SKM-1 treated with dmso at 0.1 percent for 144 hours (cell line): Measurements from ENCODE around the gene PATL2.
"Not testable (repeated sequence)": the region's sequence is repeated elsewhere in the genome, so short reads cannot be mapped to it uniquely, and the experiment has no call there.

Source experiments
- DNase-seq: peaks from one replicate; lab custom pipeline; 2025; ENCODE audit not compliant: unreplicated experiment; lab: John Stamatoyannopoulos, UW

Gene PATL2

GRCh38 chr15:44692659-44693058 is 18.5 kb downstream of the PATL2 start:
- no peak for DNase-seq

DNA sequence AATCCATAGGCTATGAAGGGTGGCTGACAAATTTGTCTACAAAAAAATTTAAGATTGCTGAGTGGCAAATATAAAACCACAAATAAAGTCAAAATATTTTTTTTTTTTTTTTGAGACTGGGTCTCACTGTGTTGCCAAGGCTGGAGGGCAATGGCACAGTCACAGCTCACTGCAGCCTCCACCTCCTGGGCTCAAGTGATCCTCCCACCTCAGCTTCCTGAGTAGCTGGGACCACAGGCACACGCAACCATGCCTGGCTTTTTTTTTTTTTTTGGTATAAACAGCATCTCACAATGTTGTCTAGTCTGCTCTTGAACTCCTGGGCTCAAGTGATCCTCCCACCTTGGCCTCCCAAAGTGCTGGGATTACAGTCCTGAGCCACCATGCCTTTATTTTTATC is 20.9 kb downstream of the PATL2 start:
- not testable (repeated sequence) for DNase-seq

- not testable (repeated sequence) for DNase-seq
Observed at GRCh38 chr15:44689318-44689717, 21.8 kb downstream of the PATL2 start.

- DNase-seq, result not testable (repeated sequence)
Observed at GRCh38 chr15:44682809-44683682, 28.1 kb downstream of the PATL2 start.

DNA sequence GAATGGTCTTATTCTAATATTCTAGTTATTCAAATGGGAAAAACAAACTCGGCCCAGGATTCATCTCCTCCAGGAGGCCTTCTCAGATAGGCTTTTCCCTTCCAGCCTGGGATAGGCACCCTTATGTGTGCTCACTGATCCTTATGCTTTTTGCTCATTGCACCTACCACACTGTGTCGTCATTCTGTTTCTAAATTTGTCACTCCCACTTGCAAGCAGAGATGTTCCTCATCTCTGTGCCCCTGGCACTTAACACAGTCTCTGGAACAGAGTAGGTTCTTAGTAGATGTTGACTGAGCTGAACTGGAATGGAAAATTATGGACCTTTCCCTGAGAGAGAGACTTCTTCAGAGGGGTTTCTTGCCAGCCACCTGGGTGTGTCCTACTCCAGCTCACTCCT is 28.9 kb downstream of the PATL2 start:
- DNase-seq, result peak; percentile 21

GRCh38 chr15:44676676-44677075 is 34.4 kb downstream of the PATL2 start:
- no peak for DNase-seq

DNA sequence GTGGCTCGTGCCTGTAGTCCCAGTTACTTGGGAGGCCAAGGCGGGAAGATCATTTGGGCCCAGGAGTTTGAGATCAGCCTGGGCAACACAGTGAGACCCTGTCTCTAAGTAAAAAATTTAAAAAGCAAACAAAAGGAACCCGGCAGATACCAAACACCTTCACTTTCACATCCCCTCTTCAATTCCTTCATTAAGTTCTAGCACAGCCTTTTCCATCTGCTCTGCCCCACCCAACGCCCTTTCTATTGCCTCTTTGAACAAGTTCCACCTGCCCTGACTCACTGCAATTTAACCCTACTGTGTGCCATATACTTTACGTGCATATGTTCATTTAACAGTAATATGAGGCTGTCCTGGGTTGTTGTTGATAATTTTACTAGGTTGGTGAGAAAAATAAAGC is 35.2 kb downstream of the PATL2 start:
- no peak for DNase-seq

- no peak for DNase-seq
Observed at GRCh38 chr15:44673639-44674038, 37.5 kb downstream of the PATL2 start.

DNA sequence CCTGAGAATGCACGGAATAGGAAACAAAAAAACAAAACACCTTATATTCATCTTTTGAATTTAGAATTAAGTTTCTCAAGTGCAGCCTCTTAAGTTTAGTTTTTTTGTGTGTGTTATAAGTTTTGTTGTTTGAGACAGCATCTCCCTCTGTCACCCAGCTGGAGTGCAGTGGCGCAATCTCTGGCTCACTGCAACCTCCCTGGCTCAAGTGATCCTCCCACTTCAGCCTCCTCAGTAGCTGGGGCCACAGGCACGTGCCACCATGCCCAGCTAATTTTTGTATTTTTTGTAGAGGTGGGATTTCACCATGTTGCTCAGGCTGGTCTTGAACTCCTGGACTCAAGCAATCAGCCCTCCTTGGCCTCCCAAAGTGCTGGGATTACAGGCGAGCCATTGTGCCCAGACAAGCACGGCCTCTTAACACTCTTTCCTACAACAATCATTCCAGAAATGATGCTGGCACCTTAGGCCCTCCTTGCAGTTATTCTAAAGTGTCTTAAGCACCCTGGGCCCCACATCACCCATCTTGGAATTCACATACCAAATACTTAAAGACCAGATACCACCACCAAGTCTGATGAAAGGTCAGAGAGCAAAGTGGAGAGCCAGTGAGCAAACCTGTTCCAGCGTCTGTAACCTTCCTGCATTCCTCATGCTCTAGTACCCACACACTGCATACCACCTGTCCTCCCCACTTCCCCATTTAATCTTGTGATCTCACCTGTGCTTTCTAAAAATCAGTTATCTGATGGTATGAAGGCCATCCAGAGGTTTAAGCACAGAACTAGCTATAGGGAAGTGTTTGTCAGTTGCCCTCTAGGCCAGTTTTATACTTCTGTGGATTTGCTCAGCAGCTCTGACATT is 40.8 kb downstream of the PATL2 start:
- no peak for DNase-seq

DNA sequence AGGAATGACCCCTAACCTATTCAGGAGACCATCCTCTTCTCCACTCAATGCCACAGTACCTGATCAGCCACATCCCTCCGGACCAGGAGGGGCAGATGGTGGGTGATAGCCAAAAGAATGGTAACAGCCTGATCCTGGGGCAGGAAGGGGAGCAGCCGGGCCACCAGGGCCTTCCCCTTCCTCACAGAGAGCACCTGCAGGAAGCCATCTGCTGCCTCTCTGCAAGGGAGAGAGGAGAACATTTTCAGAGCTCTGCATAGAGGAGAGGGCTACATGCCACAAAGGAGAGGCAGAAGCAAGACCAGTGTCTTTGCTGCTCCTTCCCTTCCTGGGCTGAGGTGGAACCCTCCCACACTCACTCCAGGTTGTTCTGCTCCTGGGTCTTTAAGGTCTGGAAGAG is 42.2 kb downstream of the PATL2 start:
- no peak for DNase-seq

- DNase-seq, result no peak
Observed at GRCh38 chr15:44667039-44667360, 44.1 kb downstream of the PATL2 start.

DNA sequence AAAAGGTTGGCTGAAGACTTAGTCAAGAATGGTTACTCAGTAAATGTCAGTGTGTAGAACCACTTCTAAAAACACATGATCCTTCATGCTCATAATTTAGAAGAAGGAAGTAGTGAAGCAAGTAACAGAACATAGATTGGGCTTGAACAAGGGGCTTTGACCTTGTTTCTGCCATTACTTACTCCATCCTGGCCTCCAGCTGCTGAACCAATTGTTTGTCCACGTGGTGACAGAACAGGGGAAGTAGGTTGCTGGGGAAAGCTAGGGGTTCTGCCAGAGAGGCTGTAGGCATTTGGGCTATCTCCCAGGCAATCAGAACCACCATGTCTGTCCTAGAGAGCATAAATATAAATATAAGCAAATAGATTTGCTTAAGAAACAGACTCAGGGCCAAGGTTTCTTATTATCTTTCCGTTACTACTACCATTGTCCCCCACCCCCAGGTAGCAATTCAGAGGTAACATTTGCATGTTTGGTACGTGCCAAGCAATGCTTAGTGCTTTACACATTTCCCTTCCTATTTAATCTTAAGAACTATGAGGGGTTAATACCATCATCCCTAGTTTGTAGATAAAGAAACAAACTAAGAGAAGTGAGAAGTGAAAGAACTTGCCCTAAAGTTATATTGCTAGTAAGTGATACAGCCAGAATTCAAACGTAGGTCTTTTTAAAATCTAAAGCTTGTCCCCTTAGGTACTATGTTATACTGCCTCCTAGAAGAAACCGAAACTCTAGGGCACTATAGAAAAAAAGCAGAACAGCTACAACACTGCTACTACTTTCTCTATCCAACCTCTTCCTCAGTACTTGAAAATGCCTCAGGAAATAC is 44.7 kb downstream of the PATL2 start:
- no peak for DNase-seq

- DNase-seq, result peak; percentile 97
Observed at GRCh38 chr15:44663410-44664308, 47.5 kb downstream of the PATL2 start, which contains the start of gene SPG11. Gene SPG11 (minus strand): TSS chr15:44663662. CDS start chr15:44663647, 15 bp downstream.

- DNase-seq, result peak; percentile 56
Observed at GRCh38 chr15:44662478-44663409, 48.4 kb downstream of the PATL2 start.

- DNase-seq, result no peak
Observed at GRCh38 chr15:44661576-44661975, 49.5 kb downstream of the PATL2 start.

DNA sequence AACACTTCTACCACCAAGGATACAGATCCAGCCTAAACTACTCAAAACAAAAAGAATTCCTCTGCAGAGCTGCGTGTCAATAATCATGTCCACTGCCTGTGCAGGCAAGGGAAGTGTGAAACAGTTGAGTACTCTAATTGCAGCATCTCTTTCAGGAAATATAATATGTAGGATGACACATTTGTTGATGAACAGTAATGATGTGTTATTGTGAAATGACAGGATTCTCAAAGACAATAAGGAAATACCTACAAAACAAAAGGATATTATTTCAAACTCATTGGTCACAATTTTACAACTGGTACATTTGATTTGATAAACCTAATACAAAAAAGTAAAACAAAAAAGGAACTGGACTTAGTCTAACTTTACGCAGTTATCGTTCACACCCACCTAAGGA is 52.1 kb downstream of the PATL2 start:
- no peak for DNase-seq

DNA sequence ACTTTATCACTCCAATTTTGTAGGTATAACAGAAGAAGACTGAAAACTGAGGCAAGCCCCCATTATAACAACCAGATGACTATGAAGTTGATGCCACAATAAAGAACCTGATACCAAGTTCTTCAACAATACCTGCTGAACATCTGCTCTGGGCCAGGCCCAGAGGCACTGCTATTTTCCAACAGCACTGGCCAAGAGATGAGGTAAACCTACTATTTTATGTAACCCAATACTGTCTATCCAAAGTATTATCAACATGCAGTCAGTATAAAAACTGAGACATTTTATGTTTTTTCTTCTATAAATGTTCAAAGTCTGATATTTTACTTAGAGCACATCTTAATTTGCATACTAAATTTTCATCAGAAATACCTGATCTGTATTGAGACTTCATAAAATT is 53.7 kb downstream of the PATL2 start:
- DNase-seq, result no peak

DNA sequence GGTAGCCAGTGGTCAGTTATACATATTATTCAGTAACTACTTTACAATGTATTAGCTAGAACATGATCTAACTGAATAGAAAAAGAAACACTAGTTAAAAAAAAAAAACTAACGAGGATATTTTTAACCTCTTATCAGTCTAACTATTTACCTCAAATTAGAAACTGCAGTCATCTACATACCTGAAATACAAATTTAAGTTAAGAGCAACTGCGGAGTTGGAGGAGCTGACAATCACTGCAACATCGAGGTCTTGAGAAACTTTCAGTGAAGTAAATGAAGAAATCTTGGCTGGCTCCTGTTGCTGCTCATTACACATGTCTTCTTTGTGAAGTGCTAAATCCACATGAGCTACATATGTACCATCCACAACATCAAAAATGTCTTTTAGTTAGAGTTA is 54.2 kb downstream of the PATL2 start:
- DNase-seq, result no peak

DNA sequence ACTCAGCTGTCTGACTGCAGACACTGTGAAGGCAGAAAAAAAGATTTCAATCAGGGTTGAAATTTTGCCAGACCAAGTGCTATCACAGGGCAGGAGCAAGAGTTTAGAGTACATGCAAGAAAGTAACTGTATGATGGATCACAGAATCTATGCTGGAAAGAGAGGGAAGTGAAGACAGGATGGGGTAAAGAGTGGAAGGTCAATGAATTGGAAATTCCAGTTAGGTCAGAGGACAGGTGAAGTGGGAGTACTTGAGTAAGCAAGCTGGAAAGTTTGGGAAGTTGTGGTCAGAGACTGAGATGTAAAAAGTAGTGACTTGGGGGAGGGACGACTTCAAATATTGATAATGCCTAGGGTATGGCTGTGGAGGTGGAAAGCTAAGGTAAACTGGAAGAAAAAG is 54.8 kb downstream of the PATL2 start:
- no peak for DNase-seq
